Keratinocyte (primary cell): Measurements from ENCODE around the gene LSM14A. TPM values are rescaled to one million over a fixed set of nuclear protein-coding genes. Genes with fewer than 3 reads are reported as not detected.

Source experiments
- DNase-seq: peaks from one replicate; pipeline ENCODE4 v3.0.0-alpha.2; 2011; ENCODE audit warnings: low read depth, missing footprints, low spot score
- FAIRE-seq: peaks from 2 replicates; lab custom pipeline; 2011; peaks lifted over from hg19 to GRCh38; lab: Jason Lieb, UNC
- H2AFZ ChIP-seq: 2 replicates; pipeline ENCODE4 v1.6.0; 2012; ENCODE audit warnings: low read length, control low read depth, inconsistent platforms; ENCODE audit not compliant: control insufficient read depth
- H3K27ac ChIP-seq: 2 replicates; pipeline ENCODE4 v1.5.1; 2011; ENCODE audit warnings: low read length; ENCODE audit not compliant: control insufficient read depth, insufficient read depth
- H3K27me3 ChIP-seq: 3 replicates; pipeline ENCODE4 v1.6.0; 2011; ENCODE audit warnings: low read length; ENCODE audit not compliant: control insufficient read depth, insufficient read depth; ENCODE audit errors: extremely low read depth
- H3K36me3 ChIP-seq, 2 experiments: 2 replicates in 1 of 2; 3 replicates in 1 of 2; pipeline ENCODE4 v1.5.1; 2011; ENCODE audit warnings: low read length in 2 of 2, mild to moderate bottlenecking in 1 of 2; ENCODE audit not compliant: control insufficient read depth in 2 of 2, insufficient read depth in 2 of 2; ENCODE audit errors: extremely low read depth in 1 of 2
- H3K4me1 ChIP-seq: 3 replicates; pipeline ENCODE4 v1.5.1; 2011; ENCODE audit warnings: low read length; ENCODE audit not compliant: control insufficient read depth, insufficient read depth; ENCODE audit errors: extremely low read depth
- H3K4me2 ChIP-seq: 3 replicates; pipeline ENCODE4 v1.6.0; 2011; ENCODE audit warnings: low read depth, low read length; ENCODE audit not compliant: control insufficient read depth, insufficient read depth; ENCODE audit errors: extremely low read depth
- H3K4me3 ChIP-seq, 3 experiments: fragments of 200-600 bp in 1 of 3; sonication (generic) in 1 of 3; 2 replicates in 2 of 3; 3 replicates in 1 of 3; pipeline ENCODE4 v1.5.1; 2011 to 2016; ENCODE audit warnings: low read length in 3 of 3, mild to moderate bottlenecking in 3 of 3, control low read depth in 2 of 3, inconsistent platforms in 1 of 3, low read depth in 1 of 3, mixed read lengths in 1 of 3, mixed run types in 1 of 3, moderate library complexity in 1 of 3; ENCODE audit not compliant: control insufficient read depth in 2 of 3, insufficient read depth in 2 of 3; ENCODE audit errors: extremely low read depth in 1 of 3
- H3K79me2 ChIP-seq: 2 replicates; pipeline ENCODE4 v1.6.0; 2012; ENCODE audit warnings: low read length; ENCODE audit not compliant: control insufficient read depth, insufficient read depth
- H3K9ac ChIP-seq: 3 replicates; pipeline ENCODE4 v1.6.0; 2011; ENCODE audit warnings: low read length; ENCODE audit not compliant: control insufficient read depth, insufficient read depth; ENCODE audit errors: extremely low read depth
- H3K9me1 ChIP-seq: 3 replicates; pipeline ENCODE4 v1.6.0; 2011; ENCODE audit warnings: low read length; ENCODE audit not compliant: control insufficient read depth, insufficient read depth; ENCODE audit errors: extremely low read depth
- H3K9me3 ChIP-seq: 2 replicates; pipeline ENCODE4 v1.5.1; 2012; ENCODE audit warnings: low read depth, low read length; ENCODE audit not compliant: control insufficient read depth
- H4K20me1 ChIP-seq: 3 replicates; pipeline ENCODE4 v1.6.0; 2011; ENCODE audit warnings: low read length; ENCODE audit not compliant: control insufficient read depth, insufficient read depth; ENCODE audit errors: extremely low read depth
- CTCF ChIP-seq, 3 experiments: IDR thresholded peaks in 1 of 3; conservative IDR thresholded peaks in 1 of 3; optimal IDR thresholded peaks in 1 of 3; 2 replicates in 2 of 3; 3 replicates in 1 of 3; pipeline versions ENCODE3 to v1.5.1; 2011; ENCODE audit warnings: low read length in 3 of 3, mild to moderate bottlenecking in 3 of 3, moderate library complexity in 2 of 3, control low read depth in 1 of 3, inconsistent platforms in 1 of 3; ENCODE audit not compliant: insufficient read depth in 2 of 3; ENCODE audit errors: extremely low read depth in 1 of 3
- EZH2 ChIP-seq: IDR thresholded peaks from one replicate; pipeline ENCODE4 v1.6.1; 2012; ENCODE audit warnings: inconsistent platforms, mild to moderate bottlenecking, low read length, moderate library complexity
- dilution Hi-C: fragments of 300-500 bp; cut with MboI; formaldehyde crosslinking; loops from one replicate; pipeline ENCODE4 v1.7.0; 2020; ENCODE audit warnings: low sequenced_read_pairs; ENCODE audit not compliant: extremely low pct_ligation_motif_present
- polyA plus RNA-seq, 5 experiments: library from polyadenylated mRNA; depleted of rRNA in 3 of 5; stranded (reverse) in 3 of 5; stranded (forward) in 1 of 5; unstranded in 1 of 5; fragments of >200 nt; gene quantifications; 1 replicate in 1 of 5; 2 replicates in 3 of 5; 3 replicates in 1 of 5; pipeline versions ENCODE4 v1.2.1 to v1.2.3, GENCODE V29; 2011 to 2012; ENCODE audit warnings: missing spikeins in 2 of 5, low read depth in 1 of 5, low replicate concordance in 1 of 5

The LSM14A gene
- polyA plus RNA-seq, 1 donor (not counting 4 experiments of a cell fraction or from before 2014, with no cell fraction given), result 103 TPM

- H3K27me3 ChIP-seq, result no peaks in the 10 kb centered on the region
- no peak overlapping the region for H2AFZ ChIP-seq
- no peaks in the 10 kb centered on the region for H3K9me3 ChIP-seq
- peaks cover 12 to 26% of the 10 kb centered on the region in 2 experiments for H3K36me3 ChIP-seq
- no peak for TF ChIP-seq EZH2
- TF ChIP-seq CTCF (optimal IDR thresholded peaks at IDR 0.05 in 1 of 3, IDR thresholded peaks at IDR 0.05 in 1 of 3, conservative IDR thresholded peaks at IDR 0.05 in 1 of 3; ENCODE audit: extremely low read depth in 1 of 3, insufficient read depth in 2 of 3, low read length in 3 of 3), result no peak
- H3K9me1 ChIP-seq, result no peaks in the 10 kb centered on the region
- FAIRE-seq (no peak), DNase-seq (no peak)
- dilution Hi-C loops, result no loop called here
- peaks cover 2% of the 10 kb centered on the region for H4K20me1 ChIP-seq
- no peak overlapping the region for H3K4me2 ChIP-seq
- no peak overlapping the region for H3K9ac ChIP-seq
- no peak overlapping the region for H3K4me3 ChIP-seq
- H3K27ac ChIP-seq, result no peak overlapping the region
- H3K79me2 ChIP-seq, result no peaks in the 10 kb centered on the region
- no peaks in the 10 kb centered on the region for H3K4me1 ChIP-seq
Observed at GRCh38 chr19:34209726-34210125, 37.4 kb downstream of the LSM14A start.

GRCh38 chr19:34213283-34213682 lies 41.0 kb downstream of the LSM14A start:
- H3K36me3 ChIP-seq, result peaks cover 9 to 23% of the 10 kb centered on the region in 2 experiments
- H3K4me1 ChIP-seq, result no peaks in the 10 kb centered on the region
- no peak overlapping the region for H3K4me2 ChIP-seq
- no peak overlapping the region for H2AFZ ChIP-seq
- DNase-seq (no peak), FAIRE-seq (no peak)
- H3K9ac ChIP-seq, result no peak overlapping the region
- no peak for TF ChIP-seq EZH2
- no peak for TF ChIP-seq CTCF (optimal IDR thresholded peaks at IDR 0.05 in 1 of 3, IDR thresholded peaks at IDR 0.05 in 1 of 3, conservative IDR thresholded peaks at IDR 0.05 in 1 of 3; ENCODE audit: extremely low read depth in 1 of 3, insufficient read depth in 2 of 3, low read length in 3 of 3)
- no peak overlapping the region for H3K27ac ChIP-seq
- H3K4me3 ChIP-seq, result no peak overlapping the region
- H3K79me2 ChIP-seq, result peaks cover 2% of the 10 kb centered on the region
- dilution Hi-C loops, result no loop called here
- no peaks in the 10 kb centered on the region for H3K9me3 ChIP-seq
- peaks cover under 1% of the 10 kb centered on the region for H4K20me1 ChIP-seq
- no peaks in the 10 kb centered on the region for H3K27me3 ChIP-seq
- no peaks in the 10 kb centered on the region for H3K9me1 ChIP-seq
